ENCODE results near the gene SIRT2.

The SIRT2 gene

GRCh38 chr19:38907227-38907626, 7.8 kb upstream of the SIRT2 start:
- H3K36me3 ChIP-seq (ENCODE audit: control insufficient read depth in 2 of 2, insufficient read depth in 1 of 2, low read length in 2 of 2): peaks cover 39 to 46% of the 10 kb centered on the region in 2 experiments
- no peak overlapping the region for H3K4me3 ChIP-seq (ENCODE audit: low read depth, low read length)
- ChIA-PET CTCF (interaction anchor here (2.4 kb wide), 1 partner anchor 23 kb away, joined by 10 read pairs; the partner anchor contains the start of genes MRPS12 and SARS2), POLR2A (no interaction called here)
- H3K9me3 ChIP-seq (ENCODE audit: control insufficient read depth, insufficient read depth, low read depth, low read length): no peaks in the 10 kb centered on the region
- no peaks in the 10 kb centered on the region for H3K4me1 ChIP-seq (ENCODE audit: control insufficient read depth, insufficient read depth, low read length)
- H3K27ac ChIP-seq (ENCODE audit: extremely low read depth, low read depth, low read length): 0 out of 2 replicates have a peak overlapping the region, but pooled peaks have one; percentile 4
- TF ChIP-seq ZNF549 (tag by site-specific recombination; IDR thresholded peaks at IDR 0.05) (no peak), ZNF707 (tag by site-specific recombination; IDR thresholded peaks at IDR 0.05) (no peak), ZNF292 (tag by site-specific recombination; IDR thresholded peaks at IDR 0.05; ENCODE audit: borderline replicate concordance, low read depth) (no peak), SCRT1 (tag by site-specific recombination; IDR thresholded peaks at IDR 0.05; ENCODE audit: borderline replicate concordance) (no peak), ZNF555 (tag by site-specific recombination; conservative IDR thresholded peaks at IDR 0.05) (no peak), ZBTB17 (tag by site-specific recombination; IDR thresholded peaks at IDR 0.05) (no peak), ZNF473 (tag by site-specific recombination; IDR thresholded peaks at IDR 0.05) (no peak), ZNF112 (tag by site-specific recombination; IDR thresholded peaks at IDR 0.05) (no peak), ZSCAN30 (tag by site-specific recombination; IDR thresholded peaks at IDR 0.05) (no peak)
- TF ChIP-seq, protein P1, sequence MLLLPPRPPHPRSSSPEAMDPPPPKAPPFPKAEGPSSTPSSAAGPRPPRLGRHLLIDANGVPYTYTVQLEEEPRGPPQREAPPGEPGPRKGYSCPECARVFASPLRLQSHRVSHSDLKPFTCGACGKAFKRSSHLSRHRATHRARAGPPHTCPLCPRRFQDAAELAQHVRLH (tag by site-specific recombination; IDR thresholded peaks at IDR 0.05): no peak

GRCh38 chr19:38905620-38906019, 6.2 kb upstream of the SIRT2 start:
- H3K4me1 ChIP-seq (ENCODE audit: control insufficient read depth, insufficient read depth, low read length): peaks cover 7% of the 10 kb centered on the region
- H3K4me3 ChIP-seq (ENCODE audit: low read depth, low read length): no peak overlapping the region
- H3K36me3 ChIP-seq (ENCODE audit: control insufficient read depth in 2 of 2, insufficient read depth in 1 of 2, low read length in 2 of 2): peaks cover 46% of the 10 kb centered on the region in 2 experiments
- CTCF ChIA-PET: interaction anchor here (0.6 to 2.4 kb wide), 4 partner anchors 14 to 149 kb away, joined by 3 to 10 read pairs (median 3); partner anchors contain the start of genes MRPS12 and SARS2
- POLR2A ChIA-PET: interaction anchor here (0.5 to 1.2 kb wide), 4 partner anchors 56 to 242 kb away, joined by 3 to 7 read pairs (median 4); no protein-coding TSS in a partner anchor
- H3K9me3 ChIP-seq (ENCODE audit: control insufficient read depth, insufficient read depth, low read depth, low read length): no peaks in the 10 kb centered on the region
- TF ChIP-seq ZNF157 (tag by site-specific recombination; IDR thresholded peaks at IDR 0.05) (peak; percentile 69; the same call in 1 of the 2 replicates), ZNF416 (tag by site-specific recombination; IDR thresholded peaks at IDR 0.05) (no peak), TRIM28 (IDR thresholded peaks at IDR 0.05; ENCODE audit: borderline replicate concordance, low read length) (no peak), ZSCAN23 (tag by site-specific recombination; IDR thresholded peaks at IDR 0.05) (no peak), ZNF138 (tag by site-specific recombination; IDR thresholded peaks at IDR 0.05; ENCODE audit: borderline replicate concordance) (no peak), ZNF426 (tag by site-specific recombination; IDR thresholded peaks at IDR 0.05) (no peak), ZNF518A (tag by site-specific recombination; conservative IDR thresholded peaks at IDR 0.05; ENCODE audit: low read depth) (no peak)
- H3K27ac ChIP-seq (ENCODE audit: extremely low read depth, low read depth, low read length): no peak overlapping the region; the same call in 1 of the 2 replicates
